GM12878 (cell line): ENCODE measurements around the gene SPATS1. TPM values are rescaled to one million over a fixed set of nuclear protein-coding genes. Genes with fewer than 3 reads are reported as not detected.

Experiments
- ATAC-seq: fragments of 200-7000 bp; cut with Tn5 transposase; 3 replicates; pipeline ENCODE4 v1.9.1; 2020; ENCODE audit warnings: mild to moderate bottlenecking, moderate library complexity
- BruUV-seq: library from RNA; stranded (reverse); fragments of 400-500 nt; replicated peaks from 2 replicates; lab custom pipeline; 2021; lab: Mats Ljungman, UMichigan
- CTCF ChIA-PET: fragments of 300-600 bp; sonication (Branson Sonifier 250); formaldehyde crosslinking; extraction: SDS; loops from one replicate; lab custom pipeline; 2021; ENCODE audit warnings: inconsistent platforms; lab: Yijun Ruan, JAX
- POLR2A ChIA-PET: fragments of 350-600 bp; formaldehyde crosslinking; extraction: SDS; loops from one replicate; lab custom pipeline; 2021; ENCODE audit warnings: inconsistent platforms; lab: Charles Lee
- RAD21 ChIA-PET: fragments of 300-600 bp; sonication (Branson Sonifier 250); formaldehyde crosslinking; loops from one replicate; lab custom pipeline; 2023; ENCODE audit warnings: antibody characterized with exemption; ENCODE audit not compliant: unreplicated experiment; lab: Charles Lee
- SMC1A ChIA-PET: fragments of 300-600 bp; sonication (Branson Sonifier 250); formaldehyde crosslinking; loops from one replicate; lab custom pipeline; 2023; ENCODE audit not compliant: unreplicated experiment, uncharacterized antibody; lab: Charles Lee
- DNase-seq: peaks from one replicate; pipeline ENCODE4 v3.0.0-alpha.2; 2011; ENCODE audit warnings: low read depth, low spot score
- FAIRE-seq: peaks from 3 replicates; lab custom pipeline; 2011; peaks lifted over from hg19 to GRCh38; lab: Jason Lieb, UNC
- H2AFZ ChIP-seq: 2 replicates; pipeline ENCODE4 v1.6.0; 2011; ENCODE audit warnings: low read depth, low read length, control low read depth; ENCODE audit not compliant: control insufficient read depth
- H3K27ac ChIP-seq: 2 replicates; pipeline ENCODE4 v1.5.1; 2011; ENCODE audit warnings: control low read depth; ENCODE audit not compliant: control insufficient read depth, insufficient read depth
- H3K27me3 ChIP-seq, 2 experiments: replicated peaks in 1 of 2; 2 replicates each; pipeline versions ENCODE4 v1.6.0 to v1.6.1; 2011; ENCODE audit warnings: low read length in 1 of 2; ENCODE audit not compliant: control insufficient read depth in 2 of 2, insufficient read depth in 2 of 2
- H3K36me3 ChIP-seq, 2 experiments: 2 replicates each; pipeline ENCODE4 v1.5.1; 2011; ENCODE audit warnings: low read length in 1 of 2; ENCODE audit not compliant: control insufficient read depth in 2 of 2, insufficient read depth in 2 of 2
- H3K4me1 ChIP-seq: 2 replicates; pipeline ENCODE4 v1.6.1; 2011; ENCODE audit warnings: mild to moderate bottlenecking, low read length, moderate library complexity, mixed read lengths; ENCODE audit not compliant: control insufficient read depth, insufficient read depth
- H3K4me2 ChIP-seq: 2 replicates; pipeline ENCODE4 v1.6.0; 2011; ENCODE audit warnings: control low read depth; ENCODE audit not compliant: control insufficient read depth, insufficient read depth
- H3K4me3 ChIP-seq: fragments of 200-600 bp; sonication (generic); 2 replicates; pipeline ENCODE4 v1.5.1; 2016
- H3K79me2 ChIP-seq: 2 replicates; pipeline ENCODE4 v1.6.0; 2011; ENCODE audit warnings: low read length; ENCODE audit not compliant: control insufficient read depth, insufficient read depth
- H3K9ac ChIP-seq: 2 replicates; pipeline ENCODE4 v1.8.0; 2011; ENCODE audit warnings: low read length, control low read depth, mixed read lengths; ENCODE audit not compliant: control insufficient read depth, insufficient read depth
- H3K9me3 ChIP-seq: replicated peaks from 3 replicates; pipeline ENCODE4 v1.5.1; 2011; ENCODE audit warnings: mild to moderate bottlenecking, low read length; ENCODE audit not compliant: control insufficient read depth, insufficient read depth
- H4K20me1 ChIP-seq: 2 replicates; pipeline ENCODE4 v1.6.0; 2011; ENCODE audit not compliant: control insufficient read depth, insufficient read depth
- BACH1 ChIP-seq: fragments of 450-650 bp; IDR thresholded peaks from 2 replicates; pipeline ENCODE4 v1.6.1; 2017; ENCODE audit warnings: mild to moderate bottlenecking, borderline replicate concordance
- NFXL1 ChIP-seq: fragments of 450-650 bp; IDR thresholded peaks from 2 replicates; pipeline ENCODE4 v1.6.1; 2017; ENCODE audit warnings: antibody characterized with exemption, mild to moderate bottlenecking, borderline replicate concordance
- NR2C2 ChIP-seq: IDR thresholded peaks from 2 replicates; pipeline ENCODE4 v1.6.1; 2011; ENCODE audit warnings: borderline replicate concordance, low read depth; ENCODE audit not compliant: control insufficient read depth, insufficient read length
- RELA ChIP-seq: fragments of 450-650 bp; IDR thresholded peaks from 2 replicates; pipeline ENCODE4 v1.8.0; 2014; ENCODE audit warnings: borderline replicate concordance; ENCODE audit not compliant: partially characterized antibody
- USF1 ChIP-seq: IDR thresholded peaks from 2 replicates; pipeline ENCODE4 v1.6.1; 2011; ENCODE audit warnings: borderline replicate concordance, low read depth, mild to moderate bottlenecking, moderate library complexity, mixed read lengths, low read length; ENCODE audit not compliant: insufficient read depth; ENCODE audit errors: extremely low read length
- ZNF217 ChIP-seq: fragments of 450-650 bp; IDR thresholded peaks from 2 replicates; pipeline ENCODE4 v1.6.1; 2017; ENCODE audit warnings: antibody characterized with exemption, mild to moderate bottlenecking
- ZNF384 ChIP-seq: IDR thresholded peaks from 2 replicates; pipeline ENCODE4 v1.6.1; 2012; ENCODE audit warnings: low read depth, mild to moderate bottlenecking, low read length, improper control_type of control experiment, borderline replicate concordance
- WGBS: methylation state at CpG from one replicate; pipeline ENCODE4 v1.1.6; 2016; ENCODE audit warnings: low lambda C conversion rate; ENCODE audit not compliant: insufficient replicate concordance, insufficient coverage; ENCODE audit errors: missing lambda C conversion rate; 5-methylcytosine and 5-hydroxymethylcytosine counted together
- in situ Hi-C: fragments of 300-500 bp; cut with MboI; formaldehyde crosslinking; loops from 9 replicates; pipeline ENCODE4 v1.14.3; 2018; ENCODE audit warnings: mixed read lengths
- intact Hi-C: fragments of 100-400 bp; cut with micrococcal nuclease; formaldehyde crosslinking; loops from one replicate; pipeline ENCODE4 v1.14.2; 2022; ENCODE audit not compliant: unreplicated experiment
- polyA plus RNA-seq, 11 experiments: library from polyadenylated mRNA; depleted of rRNA in 4 of 11; unstranded in 6 of 11; stranded (reverse) in 5 of 11; fragments of >200 nt; fragmentation: Nextera tagmentation in 4 of 11; fragmentation: Illumina TruSeq in 1 of 11; extraction: Ambion mirVana in 4 of 11; extraction: Trizol in 1 of 11; gene quantifications; 1 replicate in 1 of 11; 2 replicates in 10 of 11; pipeline versions ENCODE4 v1.2.1 to v1.2.3, GENCODE V29; 2011 to 2016; ENCODE audit warnings: inconsistent platforms in 2 of 11, missing spikeins in 2 of 11, low read depth in 1 of 11
- total RNA-seq, 4 experiments: library from RNA; depleted of rRNA in 3 of 4; stranded (reverse); fragments of >200 nt in 3 of 4; fragmentation: Illumina TruSeq in 1 of 4; extraction: Trizol in 1 of 4; gene quantifications; 2 replicates each; pipeline versions ENCODE4 v1.2.1 to v1.2.3, GENCODE V29; 2013 to 2021

SPATS1 gene
- total and polyA plus RNA-seq, 10 of the 15 experiments (the other 5 are each of a cell fraction or from before 2014, with no cell fraction given), result 0.12 TPM; not detected in 9

GRCh38 chr6:44302856-44303255 is 39.6 kb upstream of the SPATS1 start:
- no peaks in the 10 kb centered on the region for H3K79me2 ChIP-seq
- FAIRE-seq (no peak), ATAC-seq (no peak), DNase-seq (no peak)
- intact Hi-C loops (no loop called here), in situ Hi-C loops (no loop called here)
- WGBS, result 90% methylated on average over 11 of the region's 12 CpGs
- H3K9me3 ChIP-seq, result no peaks in the 10 kb centered on the region
- POLR2A ChIA-PET, result no interaction called here
- H2AFZ ChIP-seq, result no peak overlapping the region
- CTCF ChIA-PET, result interaction anchor here (2.8 to 7.4 kb wide), 2 partner anchors 10 to 36 kb away, joined by 15 to 87 read pairs; partner anchors contain the start of genes AARS2, NFKBIE and TMEM151B
- H3K4me3 ChIP-seq, result no peak overlapping the region
- H3K4me1 ChIP-seq, result no peaks in the 10 kb centered on the region
- H3K4me2 ChIP-seq, result no peak overlapping the region
- H3K36me3 ChIP-seq, result peaks cover 5 to 31% of the 10 kb centered on the region in 2 experiments; a peak in 3 of 4 replicates
- BruUV-seq, result no TSS peak
- SMC1A ChIA-PET, result interaction anchor here (1.0 kb wide), 1 partner anchor 35 kb away, joined by 5 read pairs; no protein-coding TSS in a partner anchor
- H3K9ac ChIP-seq, result no peak overlapping the region
- peaks cover 0 to 2% of the 10 kb centered on the region in 2 experiments; a peak in 2 of 4 replicates for H3K27me3 ChIP-seq
- RAD21 ChIA-PET, result interaction anchor here (1.0 kb wide), 1 partner anchor 34 kb away, joined by 3 read pairs; no protein-coding TSS in a partner anchor
- H3K27ac ChIP-seq, result no peak overlapping the region
- TF ChIP-seq BACH1 (no peak), NFXL1 (no peak), USF1 (no peak), ZNF217 (no peak), ZNF384 (no peak), RELA (no peak), NR2C2 (no peak)
- H4K20me1 ChIP-seq, result no peaks in the 10 kb centered on the region
